Endothelial cell of coronary artery (primary cell): ENCODE data around the gene RPL13A. TPM values are rescaled to one million over a fixed set of nuclear protein-coding genes. Genes with fewer than 3 reads are reported as not detected.

Source experiments
- total RNA-seq: library from RNA; depleted of rRNA; stranded (reverse); fragments of >200 nt; gene quantifications from 2 replicates; pipeline ENCODE4 v1.2.3, GENCODE V29; 2014

The RPL13A gene
- 3,283 and 3,317 TPM in 2 replicates for total RNA-seq

DNA sequence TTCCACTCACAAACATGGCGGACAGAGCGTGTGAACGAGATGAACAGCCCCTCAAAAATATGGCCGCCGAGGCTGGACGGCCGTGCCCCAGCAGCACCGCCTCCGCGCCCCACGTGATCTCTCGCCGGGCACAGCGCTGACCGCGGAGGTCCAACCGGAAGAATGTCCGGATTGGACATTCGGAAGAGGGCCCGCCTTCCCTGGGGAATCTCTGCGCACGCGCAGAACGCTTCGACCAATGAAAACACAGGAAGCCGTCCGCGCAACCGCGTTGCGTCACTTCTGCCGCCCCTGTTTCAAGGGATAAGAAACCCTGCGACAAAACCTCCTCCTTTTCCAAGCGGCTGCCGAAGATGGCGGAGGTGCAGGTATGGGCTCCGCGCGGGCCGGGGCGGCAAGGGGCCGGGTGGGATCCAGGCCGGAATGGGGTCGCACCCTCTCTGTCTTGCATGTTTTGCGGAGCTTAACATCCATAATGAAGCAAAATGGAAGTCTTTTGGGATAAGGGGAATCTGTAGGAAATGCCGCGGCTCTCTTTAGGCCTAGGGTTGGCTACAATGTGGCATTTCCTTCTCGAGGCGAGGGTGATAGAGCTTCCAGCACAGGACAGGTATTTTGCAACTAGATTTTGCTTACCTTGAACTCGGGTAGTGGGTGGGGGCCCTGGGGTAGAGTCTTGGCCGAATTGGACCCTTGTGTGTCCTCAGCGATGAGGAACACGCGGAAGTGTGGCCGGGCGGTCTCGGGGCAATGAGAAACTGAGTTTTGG is at the start of gene RPL13A:
TSS of gene RPL13A (plus strand) at position 332 of the 769 bp plus-strand sequence. CDS start at position 354, 22 bp downstream.

DNA sequence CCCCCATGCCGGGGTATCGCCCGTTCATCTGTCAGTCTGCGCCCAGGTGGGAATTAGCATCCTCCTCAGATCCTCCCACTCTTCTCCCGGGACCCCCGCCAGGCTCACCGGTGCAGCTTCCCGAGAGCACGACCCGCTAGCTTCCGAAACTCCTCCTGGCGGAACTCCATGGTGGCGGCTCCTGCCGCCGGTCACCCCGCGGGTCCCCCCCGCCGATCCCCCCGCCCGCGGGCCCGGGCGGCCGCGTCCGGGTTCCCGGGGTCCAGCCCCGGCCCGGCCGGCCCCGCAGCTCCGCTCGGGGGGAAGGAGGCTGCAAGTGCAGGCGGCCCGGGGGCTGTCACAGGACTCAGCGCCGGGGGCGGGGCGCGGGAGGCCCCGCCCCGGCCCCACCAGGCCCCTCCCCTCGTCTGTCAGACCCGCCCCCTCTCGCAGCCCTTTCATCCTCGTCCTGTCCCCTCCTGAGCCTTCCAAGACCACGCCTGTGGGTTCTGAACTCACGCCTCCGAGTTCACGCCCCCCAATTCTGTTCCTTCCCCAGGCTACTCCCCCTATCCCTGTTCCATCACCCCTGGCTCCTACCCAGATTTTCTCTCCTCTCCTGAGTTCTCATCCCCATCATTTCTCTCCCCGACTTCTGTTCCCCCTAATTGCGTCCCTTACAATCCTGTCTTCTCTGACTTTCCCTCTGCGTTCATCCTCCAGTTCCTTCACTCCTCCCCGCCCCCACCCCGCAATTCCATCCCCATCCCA is 46.0 kb upstream of the RPL13A start, which contains the start of gene SLC17A7:
TSS of gene SLC17A7 (minus strand) at position 318 of the 750 bp plus-strand sequence. CDS start at position 170, 148 bp downstream.

DNA sequence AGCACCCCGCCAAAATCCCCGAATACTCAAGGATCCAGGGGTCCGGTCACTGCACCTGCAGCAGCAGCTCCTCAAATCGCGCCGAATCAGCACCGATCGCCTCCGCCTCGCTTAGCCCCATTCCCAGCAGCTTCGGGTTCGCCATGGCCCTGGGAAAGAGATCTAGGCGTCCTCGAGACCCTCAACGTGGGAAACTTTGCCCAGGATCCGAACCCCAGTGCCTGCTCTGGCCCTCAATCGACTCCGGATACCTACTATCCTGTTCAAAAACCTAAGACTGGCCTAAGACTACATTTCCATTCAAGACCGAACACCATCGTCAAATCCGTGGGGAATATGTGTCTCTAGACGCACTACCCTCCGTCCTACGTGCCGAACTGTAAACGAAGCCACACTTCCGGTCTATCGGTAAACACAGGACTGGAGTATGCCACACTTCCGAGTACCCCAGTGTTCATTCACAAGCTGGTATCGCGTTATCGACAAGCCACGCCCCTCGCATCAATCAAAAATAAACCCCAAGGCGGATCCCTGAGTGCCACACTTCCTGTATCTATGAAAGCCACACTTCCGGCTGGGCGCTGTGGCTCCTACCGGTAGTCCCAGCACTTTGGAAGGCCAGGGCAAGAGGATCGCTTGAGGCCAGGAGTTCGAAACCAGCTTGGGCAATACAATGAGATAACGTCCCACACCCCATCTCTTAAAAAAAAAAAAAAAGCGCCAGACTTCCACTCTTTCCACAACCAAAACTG is 35.8 kb upstream of the RPL13A start, which contains the start of gene PIH1D1:
TSS of gene PIH1D1 (minus strand) at position 385 of the 752 bp plus-strand sequence. CDS start at position 145, 240 bp downstream.

DNA sequence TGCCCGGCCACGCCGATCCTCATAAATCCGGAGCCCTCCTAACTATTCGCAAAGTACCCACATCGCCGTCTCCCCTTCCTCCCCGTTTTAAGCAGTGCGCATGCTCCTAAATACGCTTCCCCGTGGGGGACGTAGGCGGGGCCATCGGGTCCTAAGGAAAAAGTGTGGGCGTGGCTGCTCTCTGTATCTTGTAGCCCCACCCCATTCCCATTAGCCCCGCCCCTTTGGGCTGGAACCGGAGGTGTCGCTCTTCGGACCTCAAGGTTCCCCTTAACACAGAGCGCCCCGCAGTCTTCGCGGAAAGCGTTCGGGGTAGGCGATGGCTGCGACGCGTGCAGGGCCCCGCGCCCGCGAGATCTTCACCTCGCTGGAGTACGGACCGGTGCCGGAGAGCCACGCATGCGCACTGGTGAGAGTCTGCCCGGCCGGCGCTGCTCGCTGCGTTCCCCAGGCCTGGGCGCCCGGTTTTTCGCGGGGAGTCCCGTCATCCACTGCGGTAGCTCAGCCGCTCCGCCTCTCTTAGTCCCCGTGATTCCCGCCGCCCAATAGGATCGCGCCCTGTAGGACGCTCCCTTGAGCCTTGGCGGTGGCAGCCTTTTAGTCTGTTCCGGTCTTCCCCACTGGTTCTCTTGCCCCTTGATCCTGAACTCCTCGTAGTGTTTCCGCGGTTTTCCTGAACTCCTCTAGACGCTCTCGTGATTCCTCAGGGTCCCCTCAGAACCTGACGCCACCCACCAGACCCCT is 34.2 kb upstream of the RPL13A start, which contains the start of gene ALDH16A1:
TSS of gene ALDH16A1 (plus strand) at position 213 of the 744 bp plus-strand sequence. CDS start at position 320, 107 bp downstream.

DNA sequence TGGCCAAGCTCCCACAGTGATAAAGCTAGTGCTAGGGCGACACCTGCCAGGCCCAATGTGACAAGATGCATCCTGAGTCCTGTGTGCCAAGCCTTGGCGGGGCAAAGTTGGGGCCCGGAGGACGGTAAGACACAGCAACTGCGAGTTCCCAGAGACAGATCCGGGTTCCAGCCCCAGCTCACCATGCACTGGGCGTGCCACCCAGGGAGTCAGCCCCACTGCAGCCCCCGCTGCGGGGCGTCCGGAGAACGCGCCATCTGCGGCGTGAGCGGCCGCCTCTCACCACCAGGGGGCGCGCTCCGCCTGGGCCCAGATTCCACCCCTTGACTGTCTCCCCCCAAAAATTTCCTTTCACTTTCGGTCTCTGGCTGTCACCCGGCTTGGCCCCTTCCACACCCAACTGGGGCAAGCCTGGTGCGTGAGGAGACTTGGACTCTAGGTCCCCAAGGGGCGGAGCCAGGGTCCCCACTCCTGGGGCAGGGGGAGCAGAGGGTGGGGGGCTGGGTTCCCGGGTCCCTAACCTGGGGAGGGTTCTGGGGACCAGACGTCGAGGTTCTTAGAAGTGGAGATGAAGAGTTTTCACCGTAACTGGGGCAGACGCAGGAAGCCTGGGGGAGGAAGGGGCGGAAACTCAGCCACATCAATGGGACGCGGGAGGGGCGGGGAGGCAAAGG is 13.4 kb upstream of the RPL13A start, which contains the start of gene FLT3LG:
TSS of gene FLT3LG (plus strand) at position 348 of the 674 bp plus-strand sequence. CDS start 425 bp downstream, outside the sequence.

Other genes starting within 250 kb of the RPL13A start
- gene SLC6A16, start 162.4 kb upstream of the RPL13A start, total RNA-seq: 0.09 and 0.54 TPM in 2 replicates
- gene CD37, start 152.2 kb upstream of the RPL13A start, total RNA-seq: not detected in 2 replicates
- 34.4 and 53.1 TPM in 2 replicates for gene TEAD2, start 125.2 kb upstream of the RPL13A start, total RNA-seq
- gene DKKL1, start 123.7 kb upstream of the RPL13A start, total RNA-seq: not detected in 2 replicates
- not detected in 2 replicates for gene KASH5, start 99.4 kb upstream of the RPL13A start, total RNA-seq
- gene PTH2, start 64.2 kb upstream of the RPL13A start, total RNA-seq: not detected in 2 replicates
- not detected in 2 replicates for gene GFY, start 62.2 kb upstream of the RPL13A start, total RNA-seq
- gene SLC17A7, start 46.1 kb upstream of the RPL13A start, total RNA-seq: 0.09 TPM in 2 replicates
- 131 and 146 TPM in 2 replicates for gene PIH1D1, start 35.8 kb upstream of the RPL13A start, total RNA-seq
- 31.3 and 66.9 TPM in 2 replicates for gene ALDH16A1, start 34.4 kb upstream of the RPL13A start, total RNA-seq
- 1.1 and 1.4 TPM in 2 replicates for gene FLT3LG, start 13.4 kb upstream of the RPL13A start, total RNA-seq
- 3,523 and 3,741 TPM in 2 replicates for gene RPS11, start 8.8 kb downstream of the RPL13A start, total RNA-seq
- gene FCGRT, start 25.1 kb downstream of the RPL13A start, total RNA-seq: 64.2 and 84.9 TPM in 2 replicates
- gene RCN3, start 40.4 kb downstream of the RPL13A start, total RNA-seq: 119 and 156 TPM in 2 replicates
- 128 and 141 TPM in 2 replicates for gene NOSIP, start 92.9 kb downstream of the RPL13A start, total RNA-seq
- gene PRRG2, start 93.7 kb downstream of the RPL13A start, total RNA-seq: 1.4 and 4.2 TPM in 2 replicates
- gene PRR12, start 103.6 kb downstream of the RPL13A start, total RNA-seq: 1.8 and 3.6 TPM in 2 replicates
- 26.4 and 63.0 TPM in 2 replicates for gene RRAS, start 152.5 kb downstream of the RPL13A start, total RNA-seq
- 10.0 and 14.0 TPM in 2 replicates for gene SCAF1, start 154.6 kb downstream of the RPL13A start, total RNA-seq
- 53.0 and 68.9 TPM in 2 replicates for gene IRF3, start 178.2 kb downstream of the RPL13A start, total RNA-seq
- gene BCL2L12, start 178.3 kb downstream of the RPL13A start, total RNA-seq: 5.4 and 6.0 TPM in 2 replicates
- 484 and 610 TPM in 2 replicates for gene PRMT1, start 189.7 kb downstream of the RPL13A start, total RNA-seq
- 0.47 and 0.54 TPM in 2 replicates for gene ADM5, start 202.0 kb downstream of the RPL13A start, total RNA-seq
- 15.3 and 16.9 TPM in 2 replicates for gene CPT1C, start 203.5 kb downstream of the RPL13A start, total RNA-seq